SK-N-SH (cell line): ENCODE results near the gene PASK. TPM values are rescaled to one million over a fixed set of nuclear protein-coding genes. Genes with fewer than 3 reads are reported as not detected.

Experiments
- CTCF ChIA-PET: fragments of 300-600, 350-600 bp; formaldehyde crosslinking; extraction: SDS; loops from one replicate; lab custom pipeline; 2021; lab: Yijun Ruan, JAX
- POLR2A ChIA-PET: fragments of 350-600 bp; sonication (Branson Sonifier 250); formaldehyde crosslinking; extraction: SDS; loops from one replicate; lab custom pipeline; 2020; ENCODE audit warnings: antibody characterized with exemption, inconsistent platforms; lab: Yijun Ruan, JAX
- DNase-seq: peaks from one replicate; pipeline ENCODE4 v3.0.0; 2012
- H2AFZ ChIP-seq: fragments of 200-600 bp; sonication (generic); 2 replicates; pipeline ENCODE4 v1.8.1; 2016; ENCODE audit warnings: antibody characterized with exemption, mild to moderate bottlenecking, low read depth
- H3F3A ChIP-seq: fragments of 200-600 bp; sonication (generic); replicated peaks from 2 replicates; pipeline ENCODE3; 2016; ENCODE audit warnings: antibody characterized with exemption, mild to moderate bottlenecking; ENCODE audit not compliant: insufficient read depth
- H3K27ac ChIP-seq, 2 experiments: fragments of 200-500 bp in 1 of 2; fragments of 200-600 bp in 1 of 2; sonication (Bioruptor generic) in 1 of 2; sonication (generic), shearing (Covaris generic) in 1 of 2; 2 replicates each; pipeline versions ENCODE4 v1.5.1 to v1.6.1; 2014 to 2016; ENCODE audit warnings: low read depth in 2 of 2, inconsistent platforms in 1 of 2, low read length in 1 of 2, mild to moderate bottlenecking in 1 of 2, mixed read lengths in 1 of 2
- H3K27me3 ChIP-seq: fragments of 200-600 bp; sonication (generic), shearing (Covaris generic); 2 replicates; pipeline ENCODE4 v1.6.1; 2016; ENCODE audit warnings: mixed run types; ENCODE audit not compliant: insufficient read depth
- H3K36me3 ChIP-seq, 2 experiments: fragments of 200-500 bp in 1 of 2; fragments of 200-600 bp in 1 of 2; sonication (Bioruptor generic) in 1 of 2; sonication (generic) in 1 of 2; replicated peaks in 1 of 2; 2 replicates each; pipeline versions ENCODE3 to v1.5.1; 2014 to 2016; ENCODE audit warnings: low read length in 1 of 2, mild to moderate bottlenecking in 1 of 2; ENCODE audit not compliant: insufficient read depth in 2 of 2, control insufficient read depth in 1 of 2
- H3K4me1 ChIP-seq, 2 experiments: fragments of 200-500 bp in 1 of 2; fragments of 200-600 bp in 1 of 2; sonication (Bioruptor generic) in 1 of 2; sonication (generic), shearing (Covaris generic) in 1 of 2; 2 replicates each; pipeline versions ENCODE4 v1.5.1 to v1.6.1; 2014 to 2016; ENCODE audit warnings: low read depth in 1 of 2, low read length in 1 of 2, mixed run types in 1 of 2; ENCODE audit not compliant: insufficient read depth in 2 of 2, control insufficient read depth in 1 of 2
- H3K4me2 ChIP-seq: fragments of 200-600 bp; sonication (generic), shearing (Covaris generic); 2 replicates; pipeline ENCODE4 v1.6.1; 2017; ENCODE audit warnings: mixed run types
- H3K4me3 ChIP-seq, 2 experiments: fragments of 200-500 bp in 1 of 2; fragments of 200-600 bp in 1 of 2; sonication (Bioruptor generic) in 1 of 2; sonication (generic), shearing (Covaris generic) in 1 of 2; 2 replicates each; pipeline versions ENCODE4 v1.5.1 to v1.8.1; 2014 to 2016; ENCODE audit warnings: low read depth in 2 of 2, inconsistent platforms in 1 of 2, low read length in 1 of 2, mild to moderate bottlenecking in 1 of 2, mixed read lengths in 1 of 2, moderate library complexity in 1 of 2
- H3K79me2 ChIP-seq: fragments of 200-600 bp; sonication (generic); 2 replicates; pipeline ENCODE4 v1.8.1; 2017; ENCODE audit warnings: mild to moderate bottlenecking; ENCODE audit not compliant: insufficient read depth
- H3K9ac ChIP-seq: fragments of 200-600 bp; sonication (generic); 2 replicates; pipeline ENCODE4 v1.6.1; 2017; ENCODE audit warnings: mixed run types
- H3K9me2 ChIP-seq: fragments of 200-600 bp; sonication (generic); 2 replicates; pipeline ENCODE4 v1.6.1; 2017; ENCODE audit warnings: mixed run types
- H3K9me3 ChIP-seq: fragments of 200-600 bp; sonication (generic); 2 replicates; pipeline ENCODE4 v1.6.1; 2017; ENCODE audit warnings: mixed run types, mild to moderate bottlenecking, moderate library complexity
- H4K20me1 ChIP-seq: fragments of 200-600 bp; sonication (generic); 2 replicates; pipeline ENCODE4 v1.6.1; 2017; ENCODE audit warnings: mild to moderate bottlenecking, mixed run types; ENCODE audit not compliant: insufficient read depth
- CHD2 ChIP-seq: fragments of 150-350 bp; IDR thresholded peaks from 2 replicates; pipeline ENCODE4 v1.6.1; 2018; ENCODE audit warnings: low read length; ENCODE audit not compliant: partially characterized antibody
- FOSL2 ChIP-seq: IDR thresholded peaks from 2 replicates; pipeline ENCODE4 v1.4.0; 2012; ENCODE audit warnings: low read depth, mild to moderate bottlenecking, moderate library complexity, borderline replicate concordance
- IRF3 ChIP-seq: fragments of 150-350 bp; IDR thresholded peaks from 2 replicates; pipeline ENCODE4 v1.6.1; 2016; ENCODE audit warnings: mild to moderate bottlenecking, low read depth, low read length
- NFIC ChIP-seq: IDR thresholded peaks from 2 replicates; pipeline ENCODE4 v1.4.0; 2012; ENCODE audit warnings: borderline replicate concordance
- RAD21 ChIP-seq: IDR thresholded peaks from 2 replicates; pipeline ENCODE4 v1.6.1; 2012; ENCODE audit warnings: mild to moderate bottlenecking, low read length
- TAF1 ChIP-seq: IDR thresholded peaks from 2 replicates; pipeline ENCODE4 v1.6.1; 2012; ENCODE audit warnings: low read depth, mild to moderate bottlenecking, low read length, moderate library complexity, borderline replicate concordance
- TEAD4 ChIP-seq: IDR thresholded peaks from 2 replicates; pipeline ENCODE4 v1.4.0; 2012; ENCODE audit warnings: mild to moderate bottlenecking, borderline replicate concordance; ENCODE audit not compliant: insufficient read depth
- WGBS: methylation state at CpG from one replicate; pipeline ENCODE4 v1.1.6; 2017; ENCODE audit warnings: low lambda C conversion rate; 5-methylcytosine and 5-hydroxymethylcytosine counted together
- polyA plus RNA-seq, 3 experiments: library from polyadenylated mRNA; depleted of rRNA; stranded (reverse); fragments of >200 nt; gene quantifications; 2 replicates each; pipeline ENCODE4 v1.2.3, GENCODE V29; 2012
- TF ChIP-seq, protein P1 (sequence below): IDR thresholded peaks from 2 replicates; pipeline ENCODE4 v1.4.0; 2012; ENCODE audit warnings: low read depth
- TF ChIP-seq, protein P2 (sequence below): IDR thresholded peaks from 2 replicates; pipeline ENCODE4 v1.6.1; 2012; ENCODE audit warnings: mild to moderate bottlenecking, low read depth, low read length, moderate library complexity
- TF ChIP-seq, protein P3 (sequence below): IDR thresholded peaks from 2 replicates; pipeline ENCODE4 v1.4.0; 2012; ENCODE audit warnings: low read depth, borderline replicate concordance
- TF ChIP-seq, protein P4 (sequence below): IDR thresholded peaks from 2 replicates; pipeline ENCODE4 v1.4.0; 2012; ENCODE audit warnings: low read depth, borderline replicate concordance

The PASK gene
- polyA plus RNA-seq, 1 of the 3 experiments (the other 2 are of a cell fraction), result 6.3 TPM

GRCh38 chr2:241185961-241186360, 36.7 kb upstream of the PASK start:
- Histone ChIP-seq H3K9me2 (no peaks in the 10 kb centered on the region), H3K36me3 (peaks cover 0 to 4% of the 10 kb centered on the region in 2 experiments)

GRCh38 chr2:241184901-241185300, 35.6 kb upstream of the PASK start:
- Histone ChIP-seq H3K79me2 (no peaks in the 10 kb centered on the region), H3K9me2 (no peaks in the 10 kb centered on the region), H3K4me2 (no peak overlapping the region), H3K9me3 (no peaks in the 10 kb centered on the region), H3K36me3 (peaks cover 0 to 4% of the 10 kb centered on the region in 2 experiments), H2AFZ (no peak overlapping the region), H3K4me3 (no peak overlapping the region), H3K4me1 (no peaks in the 10 kb centered on the region), H4K20me1 (no peaks in the 10 kb centered on the region), H3K9ac (no peak overlapping the region), H3F3A (no peaks in the 10 kb centered on the region), H3K27ac (no peak overlapping the region), H3K27me3 (no peaks in the 10 kb centered on the region)
- ChIA-PET CTCF (no interaction called here), POLR2A (no interaction called here)
- WGBS, result 65% methylated on average over 9 of the region's 9 CpGs
- DNase-seq, result no peak
- TF ChIP-seq, protein P1, sequence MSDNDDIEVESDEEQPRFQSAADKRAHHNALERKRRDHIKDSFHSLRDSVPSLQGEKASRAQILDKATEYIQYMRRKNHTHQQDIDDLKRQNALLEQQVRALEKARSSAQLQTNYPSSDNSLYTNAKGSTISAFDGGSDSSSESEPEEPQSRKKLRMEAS, result no peak
- TF ChIP-seq TAF1, result no peak
- TF ChIP-seq, protein P2, sequence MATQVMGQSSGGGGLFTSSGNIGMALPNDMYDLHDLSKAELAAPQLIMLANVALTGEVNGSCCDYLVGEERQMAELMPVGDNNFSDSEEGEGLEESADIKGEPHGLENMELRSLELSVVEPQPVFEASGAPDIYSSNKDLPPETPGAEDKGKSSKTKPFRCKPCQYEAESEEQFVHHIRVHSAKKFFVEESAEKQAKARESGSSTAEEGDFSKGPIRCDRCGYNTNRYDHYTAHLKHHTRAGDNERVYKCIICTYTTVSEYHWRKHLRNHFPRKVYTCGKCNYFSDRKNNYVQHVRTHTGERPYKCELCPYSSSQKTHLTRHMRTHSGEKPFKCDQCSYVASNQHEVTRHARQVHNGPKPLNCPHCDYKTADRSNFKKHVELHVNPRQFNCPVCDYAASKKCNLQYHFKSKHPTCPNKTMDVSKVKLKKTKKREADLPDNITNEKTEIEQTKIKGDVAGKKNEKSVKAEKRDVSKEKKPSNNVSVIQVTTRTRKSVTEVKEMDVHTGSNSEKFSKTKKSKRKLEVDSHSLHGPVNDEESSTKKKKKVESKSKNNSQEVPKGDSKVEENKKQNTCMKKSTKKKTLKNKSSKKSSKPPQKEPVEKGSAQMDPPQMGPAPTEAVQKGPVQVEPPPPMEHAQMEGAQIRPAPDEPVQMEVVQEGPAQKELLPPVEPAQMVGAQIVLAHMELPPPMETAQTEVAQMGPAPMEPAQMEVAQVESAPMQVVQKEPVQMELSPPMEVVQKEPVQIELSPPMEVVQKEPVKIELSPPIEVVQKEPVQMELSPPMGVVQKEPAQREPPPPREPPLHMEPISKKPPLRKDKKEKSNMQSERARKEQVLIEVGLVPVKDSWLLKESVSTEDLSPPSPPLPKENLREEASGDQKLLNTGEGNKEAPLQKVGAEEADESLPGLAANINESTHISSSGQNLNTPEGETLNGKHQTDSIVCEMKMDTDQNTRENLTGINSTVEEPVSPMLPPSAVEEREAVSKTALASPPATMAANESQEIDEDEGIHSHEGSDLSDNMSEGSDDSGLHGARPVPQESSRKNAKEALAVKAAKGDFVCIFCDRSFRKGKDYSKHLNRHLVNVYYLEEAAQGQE, result no peak
- TF ChIP-seq, protein P3, sequence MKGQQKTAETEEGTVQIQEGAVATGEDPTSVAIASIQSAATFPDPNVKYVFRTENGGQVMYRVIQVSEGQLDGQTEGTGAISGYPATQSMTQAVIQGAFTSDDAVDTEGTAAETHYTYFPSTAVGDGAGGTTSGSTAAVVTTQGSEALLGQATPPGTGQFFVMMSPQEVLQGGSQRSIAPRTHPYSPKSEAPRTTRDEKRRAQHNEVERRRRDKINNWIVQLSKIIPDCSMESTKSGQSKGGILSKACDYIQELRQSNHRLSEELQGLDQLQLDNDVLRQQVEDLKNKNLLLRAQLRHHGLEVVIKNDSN, result no peak
- TF ChIP-seq, protein P4, sequence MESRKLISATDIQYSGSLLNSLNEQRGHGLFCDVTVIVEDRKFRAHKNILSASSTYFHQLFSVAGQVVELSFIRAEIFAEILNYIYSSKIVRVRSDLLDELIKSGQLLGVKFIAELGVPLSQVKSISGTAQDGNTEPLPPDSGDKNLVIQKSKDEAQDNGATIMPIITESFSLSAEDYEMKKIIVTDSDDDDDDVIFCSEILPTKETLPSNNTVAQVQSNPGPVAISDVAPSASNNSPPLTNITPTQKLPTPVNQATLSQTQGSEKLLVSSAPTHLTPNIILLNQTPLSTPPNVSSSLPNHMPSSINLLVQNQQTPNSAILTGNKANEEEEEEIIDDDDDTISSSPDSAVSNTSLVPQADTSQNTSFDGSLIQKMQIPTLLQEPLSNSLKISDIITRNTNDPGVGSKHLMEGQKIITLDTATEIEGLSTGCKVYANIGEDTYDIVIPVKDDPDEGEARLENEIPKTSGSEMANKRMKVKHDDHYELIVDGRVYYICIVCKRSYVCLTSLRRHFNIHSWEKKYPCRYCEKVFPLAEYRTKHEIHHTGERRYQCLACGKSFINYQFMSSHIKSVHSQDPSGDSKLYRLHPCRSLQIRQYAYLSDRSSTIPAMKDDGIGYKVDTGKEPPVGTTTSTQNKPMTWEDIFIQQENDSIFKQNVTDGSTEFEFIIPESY, result no peak
- no peak for TF ChIP-seq FOSL2

More at GRCh38 chr2:241185961-241186360, 36.7 kb upstream of the PASK start:
- no peaks in the 10 kb centered on the region for H4K20me1 ChIP-seq
- CTCF ChIA-PET, result no interaction called here
- H3K27ac ChIP-seq, result no peak overlapping the region
- no peak overlapping the region for H3K9ac ChIP-seq
- no peak overlapping the region for H3K4me2 ChIP-seq
- no peak overlapping the region for H2AFZ ChIP-seq
- WGBS, result 90% methylated on average over 9 of the region's 11 CpGs
- H3K79me2 ChIP-seq, result no peaks in the 10 kb centered on the region
- no peak for DNase-seq
- H3K4me3 ChIP-seq, result no peak overlapping the region
- no peaks in the 10 kb centered on the region for H3K4me1 ChIP-seq
- H3F3A ChIP-seq, result no peaks in the 10 kb centered on the region
- TF ChIP-seq NFIC (no peak), RAD21 (no peak), TEAD4 (no peak), IRF3 (no peak), CHD2 (no peak), TAF1 (no peak)
- TF ChIP-seq, protein P2, result no peak
- TF ChIP-seq, all 33 proteins: peak for 0
- Histone ChIP-seq H3K9me3 (no peaks in the 10 kb centered on the region), H3K27me3 (no peaks in the 10 kb centered on the region)
- POLR2A ChIA-PET, result no interaction called here
